Adrenal gland (tissue), 5 donors: ENCODE data around the gene CDC7.

ENCODE experiments used
- POLR2A ChIP-seq, 2 donors: fragments of 450-650 bp; IDR thresholded peaks; one replicate each; pipeline ENCODE4 v1.6.1; 2017; ENCODE audit warnings: antibody characterized with exemption in 2 of 2, mild to moderate bottlenecking in 2 of 2, moderate library complexity in 1 of 2
- TF ChIP-seq, protein P1 (sequence below), 6 experiments: fragments of 450-650 bp in 4 of 6; fragments of 200-600 bp in 2 of 6; sonication (generic) in 1 of 6; IDR thresholded peaks; 1 replicate in 5 of 6; 2 replicates in 1 of 6; pipeline versions ENCODE4 v1.5.1 to v1.8.0; 2016 to 2021; ENCODE audit warnings: antibody characterized with exemption in 6 of 6, mild to moderate bottlenecking in 2 of 6, moderate library complexity in 1 of 6
- donor health status: DM: no; HTN: no; CAD: no.

DNA sequence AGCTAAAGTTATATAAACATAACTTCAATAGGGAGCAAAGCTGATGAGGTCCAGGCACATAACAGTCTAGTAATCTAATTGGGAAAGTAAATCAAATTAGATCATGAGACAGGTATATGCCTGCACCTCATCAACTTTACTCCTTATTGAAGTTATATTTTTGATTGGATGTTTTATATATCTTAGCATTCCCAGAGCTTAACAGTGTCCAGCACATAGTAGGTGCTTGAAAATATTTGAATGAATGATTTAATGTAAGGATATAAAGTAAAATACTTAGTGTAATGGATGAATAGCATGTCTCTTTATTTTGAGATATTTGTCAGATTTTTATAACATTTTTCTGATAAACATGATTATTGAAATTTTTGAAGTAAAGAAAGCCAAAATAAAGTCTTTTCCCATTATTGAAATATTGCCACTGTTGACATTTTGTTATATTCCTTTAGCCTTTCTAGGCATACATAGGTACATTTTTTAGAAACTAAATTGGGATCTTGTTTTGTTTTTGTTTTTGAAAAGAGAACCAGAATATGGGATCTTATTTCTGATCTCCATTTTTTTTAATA is 2.8 kb downstream of the CDC7 start:
- TF ChIP-seq, protein P1, sequence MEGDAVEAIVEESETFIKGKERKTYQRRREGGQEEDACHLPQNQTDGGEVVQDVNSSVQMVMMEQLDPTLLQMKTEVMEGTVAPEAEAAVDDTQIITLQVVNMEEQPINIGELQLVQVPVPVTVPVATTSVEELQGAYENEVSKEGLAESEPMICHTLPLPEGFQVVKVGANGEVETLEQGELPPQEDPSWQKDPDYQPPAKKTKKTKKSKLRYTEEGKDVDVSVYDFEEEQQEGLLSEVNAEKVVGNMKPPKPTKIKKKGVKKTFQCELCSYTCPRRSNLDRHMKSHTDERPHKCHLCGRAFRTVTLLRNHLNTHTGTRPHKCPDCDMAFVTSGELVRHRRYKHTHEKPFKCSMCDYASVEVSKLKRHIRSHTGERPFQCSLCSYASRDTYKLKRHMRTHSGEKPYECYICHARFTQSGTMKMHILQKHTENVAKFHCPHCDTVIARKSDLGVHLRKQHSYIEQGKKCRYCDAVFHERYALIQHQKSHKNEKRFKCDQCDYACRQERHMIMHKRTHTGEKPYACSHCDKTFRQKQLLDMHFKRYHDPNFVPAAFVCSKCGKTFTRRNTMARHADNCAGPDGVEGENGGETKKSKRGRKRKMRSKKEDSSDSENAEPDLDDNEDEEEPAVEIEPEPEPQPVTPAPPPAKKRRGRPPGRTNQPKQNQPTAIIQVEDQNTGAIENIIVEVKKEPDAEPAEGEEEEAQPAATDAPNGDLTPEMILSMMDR (IDR thresholded peaks at IDR 0.05): no peak
- TF ChIP-seq POLR2A (IDR thresholded peaks at IDR 0.05): no peak
